ENCODE data around the gene WDFY1. TPM values are rescaled to one million over a fixed set of nuclear protein-coding genes. Genes with fewer than 3 reads are reported as not detected.

Gene WDFY1
- total RNA-seq, 1 experiment from 2014 or later = 66.0 TPM

DNA sequence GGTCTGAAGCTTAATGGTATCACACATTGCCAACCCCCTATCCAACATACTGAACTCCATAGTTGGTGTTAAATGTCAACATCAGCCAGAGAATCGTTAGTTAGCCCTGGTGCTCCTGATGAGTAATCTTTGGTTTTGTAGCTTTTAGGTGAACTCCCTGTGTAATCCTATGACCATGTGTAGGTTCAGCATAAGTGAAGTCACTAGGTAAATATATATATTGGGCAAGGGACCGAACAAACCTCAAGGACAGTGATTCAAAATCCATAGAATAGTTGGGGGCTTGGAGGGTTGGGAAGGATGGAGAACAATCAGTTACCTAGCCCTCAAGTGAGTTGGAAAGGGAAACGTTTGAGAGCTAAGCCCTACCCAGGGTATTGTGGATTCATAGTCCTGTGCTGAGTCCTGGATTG lies 91.7 kb downstream of the WDFY1 start:
- DNase-seq (ENCODE audit: low spot score) (no peak), ATAC-seq (no peak)
- no peak overlapping the region for H3K27ac Mint-ChIP-seq
- no peak for TF ChIP-seq CREB1 (CRISPR knock-in tag; IDR thresholded peaks at IDR 0.05)
- TF ChIP-seq GABPB1 (CRISPR knock-in tag; IDR thresholded peaks at IDR 0.05) = peak; percentile 47; the same call in 1 of the 2 replicates
- TF ChIP-seq ZNF219 (CRISPR knock-in tag; IDR thresholded peaks at IDR 0.05; ENCODE audit: borderline replicate concordance) = no peak
- no peak for TF ChIP-seq CREM (CRISPR knock-in tag; IDR thresholded peaks at IDR 0.05)
- H3K27me3 Mint-ChIP-seq (ENCODE audit: low read depth) = no peaks in the 10 kb centered on the region
- H3K36me3 Mint-ChIP-seq = peaks cover 28% of the 10 kb centered on the region
- POLR2A ChIA-PET = no interaction called here
- peaks cover 3% of the 10 kb centered on the region; the same call in 1 of the 2 replicates for H3K4me1 Mint-ChIP-seq
- CTCF ChIA-PET = no interaction called here
- peaks cover 30% of the 10 kb centered on the region for H3K9me3 Mint-ChIP-seq
- no peak overlapping the region for H3K4me3 Mint-ChIP-seq

DNA sequence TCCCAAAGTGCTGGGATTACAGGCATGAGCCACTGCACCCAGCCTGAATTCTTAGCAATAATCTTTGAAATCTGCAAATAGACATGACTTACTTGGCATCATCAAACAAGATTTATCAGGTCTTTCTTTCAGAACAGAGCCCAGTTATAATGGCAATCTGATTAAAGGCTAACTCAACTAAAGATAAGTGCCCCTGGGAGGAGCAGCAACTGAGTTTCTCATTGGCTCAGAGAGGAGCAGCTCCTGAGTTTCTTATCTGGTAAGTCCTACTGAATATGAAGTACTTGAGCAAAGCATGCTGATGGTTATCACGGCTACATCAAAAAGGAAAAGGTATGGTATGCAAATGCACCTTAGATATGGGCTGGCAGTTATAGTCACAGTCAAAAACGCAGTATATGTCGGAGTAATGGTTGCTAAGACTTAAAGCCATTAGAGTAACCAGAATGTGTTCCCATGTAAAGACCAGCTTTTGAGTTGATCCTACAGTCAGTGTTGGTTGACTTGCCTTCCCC lies 92.8 kb downstream of the WDFY1 start:
- ChIA-PET POLR2A (no interaction called here), CTCF (interaction anchor here (0.7 kb wide), 1 partner anchor 518 kb away, joined by 4 read pairs; no protein-coding TSS in a partner anchor)
- H3K27ac Mint-ChIP-seq = no peak overlapping the region
- DNase-seq (ENCODE audit: low spot score) (no peak), ATAC-seq (no peak)
- H3K27me3 Mint-ChIP-seq (ENCODE audit: low read depth) = no peaks in the 10 kb centered on the region
- no peaks in the 10 kb centered on the region for H3K4me1 Mint-ChIP-seq
- H3K9me3 Mint-ChIP-seq = peaks cover 38% of the 10 kb centered on the region
- no peak overlapping the region for H3K4me3 Mint-ChIP-seq
- H3K36me3 Mint-ChIP-seq = peaks cover 31% of the 10 kb centered on the region
- TF ChIP-seq ZNF219 (CRISPR knock-in tag; IDR thresholded peaks at IDR 0.05; ENCODE audit: borderline replicate concordance) = no peak
- TF ChIP-seq, protein P1, sequence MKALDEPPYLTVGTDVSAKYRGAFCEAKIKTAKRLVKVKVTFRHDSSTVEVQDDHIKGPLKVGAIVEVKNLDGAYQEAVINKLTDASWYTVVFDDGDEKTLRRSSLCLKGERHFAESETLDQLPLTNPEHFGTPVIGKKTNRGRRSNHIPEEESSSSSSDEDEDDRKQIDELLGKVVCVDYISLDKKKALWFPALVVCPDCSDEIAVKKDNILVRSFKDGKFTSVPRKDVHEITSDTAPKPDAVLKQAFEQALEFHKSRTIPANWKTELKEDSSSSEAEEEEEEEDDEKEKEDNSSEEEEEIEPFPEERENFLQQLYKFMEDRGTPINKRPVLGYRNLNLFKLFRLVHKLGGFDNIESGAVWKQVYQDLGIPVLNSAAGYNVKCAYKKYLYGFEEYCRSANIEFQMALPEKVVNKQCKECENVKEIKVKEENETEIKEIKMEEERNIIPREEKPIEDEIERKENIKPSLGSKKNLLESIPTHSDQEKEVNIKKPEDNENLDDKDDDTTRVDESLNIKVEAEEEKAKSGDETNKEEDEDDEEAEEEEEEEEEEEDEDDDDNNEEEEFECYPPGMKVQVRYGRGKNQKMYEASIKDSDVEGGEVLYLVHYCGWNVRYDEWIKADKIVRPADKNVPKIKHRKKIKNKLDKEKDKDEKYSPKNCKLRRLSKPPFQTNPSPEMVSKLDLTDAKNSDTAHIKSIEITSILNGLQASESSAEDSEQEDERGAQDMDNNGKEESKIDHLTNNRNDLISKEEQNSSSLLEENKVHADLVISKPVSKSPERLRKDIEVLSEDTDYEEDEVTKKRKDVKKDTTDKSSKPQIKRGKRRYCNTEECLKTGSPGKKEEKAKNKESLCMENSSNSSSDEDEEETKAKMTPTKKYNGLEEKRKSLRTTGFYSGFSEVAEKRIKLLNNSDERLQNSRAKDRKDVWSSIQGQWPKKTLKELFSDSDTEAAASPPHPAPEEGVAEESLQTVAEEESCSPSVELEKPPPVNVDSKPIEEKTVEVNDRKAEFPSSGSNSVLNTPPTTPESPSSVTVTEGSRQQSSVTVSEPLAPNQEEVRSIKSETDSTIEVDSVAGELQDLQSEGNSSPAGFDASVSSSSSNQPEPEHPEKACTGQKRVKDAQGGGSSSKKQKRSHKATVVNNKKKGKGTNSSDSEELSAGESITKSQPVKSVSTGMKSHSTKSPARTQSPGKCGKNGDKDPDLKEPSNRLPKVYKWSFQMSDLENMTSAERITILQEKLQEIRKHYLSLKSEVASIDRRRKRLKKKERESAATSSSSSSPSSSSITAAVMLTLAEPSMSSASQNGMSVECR (CRISPR knock-in tag; IDR thresholded peaks at IDR 0.05; ENCODE audit: borderline replicate concordance) = no peak
- TF ChIP-seq, protein P2, sequence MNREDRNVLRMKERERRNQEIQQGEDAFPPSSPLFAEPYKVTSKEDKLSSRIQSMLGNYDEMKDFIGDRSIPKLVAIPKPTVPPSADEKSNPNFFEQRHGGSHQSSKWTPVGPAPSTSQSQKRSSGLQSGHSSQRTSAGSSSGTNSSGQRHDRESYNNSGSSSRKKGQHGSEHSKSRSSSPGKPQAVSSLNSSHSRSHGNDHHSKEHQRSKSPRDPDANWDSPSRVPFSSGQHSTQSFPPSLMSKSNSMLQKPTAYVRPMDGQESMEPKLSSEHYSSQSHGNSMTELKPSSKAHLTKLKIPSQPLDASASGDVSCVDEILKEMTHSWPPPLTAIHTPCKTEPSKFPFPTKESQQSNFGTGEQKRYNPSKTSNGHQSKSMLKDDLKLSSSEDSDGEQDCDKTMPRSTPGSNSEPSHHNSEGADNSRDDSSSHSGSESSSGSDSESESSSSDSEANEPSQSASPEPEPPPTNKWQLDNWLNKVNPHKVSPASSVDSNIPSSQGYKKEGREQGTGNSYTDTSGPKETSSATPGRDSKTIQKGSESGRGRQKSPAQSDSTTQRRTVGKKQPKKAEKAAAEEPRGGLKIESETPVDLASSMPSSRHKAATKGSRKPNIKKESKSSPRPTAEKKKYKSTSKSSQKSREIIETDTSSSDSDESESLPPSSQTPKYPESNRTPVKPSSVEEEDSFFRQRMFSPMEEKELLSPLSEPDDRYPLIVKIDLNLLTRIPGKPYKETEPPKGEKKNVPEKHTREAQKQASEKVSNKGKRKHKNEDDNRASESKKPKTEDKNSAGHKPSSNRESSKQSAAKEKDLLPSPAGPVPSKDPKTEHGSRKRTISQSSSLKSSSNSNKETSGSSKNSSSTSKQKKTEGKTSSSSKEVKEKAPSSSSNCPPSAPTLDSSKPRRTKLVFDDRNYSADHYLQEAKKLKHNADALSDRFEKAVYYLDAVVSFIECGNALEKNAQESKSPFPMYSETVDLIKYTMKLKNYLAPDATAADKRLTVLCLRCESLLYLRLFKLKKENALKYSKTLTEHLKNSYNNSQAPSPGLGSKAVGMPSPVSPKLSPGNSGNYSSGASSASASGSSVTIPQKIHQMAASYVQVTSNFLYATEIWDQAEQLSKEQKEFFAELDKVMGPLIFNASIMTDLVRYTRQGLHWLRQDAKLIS (CRISPR knock-in tag; IDR thresholded peaks at IDR 0.05; ENCODE audit: borderline replicate concordance) = no peak
- no peak for TF ChIP-seq ZNF232 (CRISPR knock-in tag; IDR thresholded peaks at IDR 0.05)
- TF ChIP-seq MYBL2 (CRISPR knock-in tag; IDR thresholded peaks at IDR 0.05) = no peak
- TF ChIP-seq, protein P3, sequence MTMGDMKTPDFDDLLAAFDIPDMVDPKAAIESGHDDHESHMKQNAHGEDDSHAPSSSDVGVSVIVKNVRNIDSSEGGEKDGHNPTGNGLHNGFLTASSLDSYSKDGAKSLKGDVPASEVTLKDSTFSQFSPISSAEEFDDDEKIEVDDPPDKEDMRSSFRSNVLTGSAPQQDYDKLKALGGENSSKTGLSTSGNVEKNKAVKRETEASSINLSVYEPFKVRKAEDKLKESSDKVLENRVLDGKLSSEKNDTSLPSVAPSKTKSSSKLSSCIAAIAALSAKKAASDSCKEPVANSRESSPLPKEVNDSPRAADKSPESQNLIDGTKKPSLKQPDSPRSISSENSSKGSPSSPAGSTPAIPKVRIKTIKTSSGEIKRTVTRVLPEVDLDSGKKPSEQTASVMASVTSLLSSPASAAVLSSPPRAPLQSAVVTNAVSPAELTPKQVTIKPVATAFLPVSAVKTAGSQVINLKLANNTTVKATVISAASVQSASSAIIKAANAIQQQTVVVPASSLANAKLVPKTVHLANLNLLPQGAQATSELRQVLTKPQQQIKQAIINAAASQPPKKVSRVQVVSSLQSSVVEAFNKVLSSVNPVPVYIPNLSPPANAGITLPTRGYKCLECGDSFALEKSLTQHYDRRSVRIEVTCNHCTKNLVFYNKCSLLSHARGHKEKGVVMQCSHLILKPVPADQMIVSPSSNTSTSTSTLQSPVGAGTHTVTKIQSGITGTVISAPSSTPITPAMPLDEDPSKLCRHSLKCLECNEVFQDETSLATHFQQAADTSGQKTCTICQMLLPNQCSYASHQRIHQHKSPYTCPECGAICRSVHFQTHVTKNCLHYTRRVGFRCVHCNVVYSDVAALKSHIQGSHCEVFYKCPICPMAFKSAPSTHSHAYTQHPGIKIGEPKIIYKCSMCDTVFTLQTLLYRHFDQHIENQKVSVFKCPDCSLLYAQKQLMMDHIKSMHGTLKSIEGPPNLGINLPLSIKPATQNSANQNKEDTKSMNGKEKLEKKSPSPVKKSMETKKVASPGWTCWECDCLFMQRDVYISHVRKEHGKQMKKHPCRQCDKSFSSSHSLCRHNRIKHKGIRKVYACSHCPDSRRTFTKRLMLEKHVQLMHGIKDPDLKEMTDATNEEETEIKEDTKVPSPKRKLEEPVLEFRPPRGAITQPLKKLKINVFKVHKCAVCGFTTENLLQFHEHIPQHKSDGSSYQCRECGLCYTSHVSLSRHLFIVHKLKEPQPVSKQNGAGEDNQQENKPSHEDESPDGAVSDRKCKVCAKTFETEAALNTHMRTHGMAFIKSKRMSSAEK (CRISPR knock-in tag; IDR thresholded peaks at IDR 0.05; ENCODE audit: borderline replicate concordance) = no peak
- TF ChIP-seq NFATC4 (CRISPR knock-in tag; IDR thresholded peaks at IDR 0.05) = no peak
- TF ChIP-seq, protein P4, sequence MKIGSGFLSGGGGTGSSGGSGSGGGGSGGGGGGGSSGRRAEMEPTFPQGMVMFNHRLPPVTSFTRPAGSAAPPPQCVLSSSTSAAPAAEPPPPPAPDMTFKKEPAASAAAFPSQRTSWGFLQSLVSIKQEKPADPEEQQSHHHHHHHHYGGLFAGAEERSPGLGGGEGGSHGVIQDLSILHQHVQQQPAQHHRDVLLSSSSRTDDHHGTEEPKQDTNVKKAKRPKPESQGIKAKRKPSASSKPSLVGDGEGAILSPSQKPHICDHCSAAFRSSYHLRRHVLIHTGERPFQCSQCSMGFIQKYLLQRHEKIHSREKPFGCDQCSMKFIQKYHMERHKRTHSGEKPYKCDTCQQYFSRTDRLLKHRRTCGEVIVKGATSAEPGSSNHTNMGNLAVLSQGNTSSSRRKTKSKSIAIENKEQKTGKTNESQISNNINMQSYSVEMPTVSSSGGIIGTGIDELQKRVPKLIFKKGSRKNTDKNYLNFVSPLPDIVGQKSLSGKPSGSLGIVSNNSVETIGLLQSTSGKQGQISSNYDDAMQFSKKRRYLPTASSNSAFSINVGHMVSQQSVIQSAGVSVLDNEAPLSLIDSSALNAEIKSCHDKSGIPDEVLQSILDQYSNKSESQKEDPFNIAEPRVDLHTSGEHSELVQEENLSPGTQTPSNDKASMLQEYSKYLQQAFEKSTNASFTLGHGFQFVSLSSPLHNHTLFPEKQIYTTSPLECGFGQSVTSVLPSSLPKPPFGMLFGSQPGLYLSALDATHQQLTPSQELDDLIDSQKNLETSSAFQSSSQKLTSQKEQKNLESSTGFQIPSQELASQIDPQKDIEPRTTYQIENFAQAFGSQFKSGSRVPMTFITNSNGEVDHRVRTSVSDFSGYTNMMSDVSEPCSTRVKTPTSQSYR (CRISPR knock-in tag; IDR thresholded peaks at IDR 0.05) = no peak
- TF ChIP-seq ZNF263 (CRISPR knock-in tag; IDR thresholded peaks at IDR 0.05; ENCODE audit: low read depth) = no peak
- TF ChIP-seq, protein P5, sequence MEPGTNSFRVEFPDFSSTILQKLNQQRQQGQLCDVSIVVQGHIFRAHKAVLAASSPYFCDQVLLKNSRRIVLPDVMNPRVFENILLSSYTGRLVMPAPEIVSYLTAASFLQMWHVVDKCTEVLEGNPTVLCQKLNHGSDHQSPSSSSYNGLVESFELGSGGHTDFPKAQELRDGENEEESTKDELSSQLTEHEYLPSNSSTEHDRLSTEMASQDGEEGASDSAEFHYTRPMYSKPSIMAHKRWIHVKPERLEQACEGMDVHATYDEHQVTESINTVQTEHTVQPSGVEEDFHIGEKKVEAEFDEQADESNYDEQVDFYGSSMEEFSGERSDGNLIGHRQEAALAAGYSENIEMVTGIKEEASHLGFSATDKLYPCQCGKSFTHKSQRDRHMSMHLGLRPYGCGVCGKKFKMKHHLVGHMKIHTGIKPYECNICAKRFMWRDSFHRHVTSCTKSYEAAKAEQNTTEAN (CRISPR knock-in tag; IDR thresholded peaks at IDR 0.05) = no peak
- no peak for TF ChIP-seq GABPB1 (CRISPR knock-in tag; IDR thresholded peaks at IDR 0.05)
- no peak for TF ChIP-seq NFYB (CRISPR knock-in tag; conservative IDR thresholded peaks at IDR 0.05; ENCODE audit: low read depth)
- TF ChIP-seq CBFB (CRISPR knock-in tag; IDR thresholded peaks at IDR 0.05; ENCODE audit: low read depth) = no peak
